Epidermal melanocyte (primary cell): ENCODE measurements around the gene ROPN1B.

Source experiments
- DNase-seq: peaks from one replicate; pipeline ENCODE4 v3.0.0; 2011; ENCODE audit warnings: low spot score; ENCODE audit not compliant: insufficient read length

ROPN1B gene

GRCh38 chr3:126003447-126004190 is 34.6 kb downstream of the ROPN1B start:
- no peak for DNase-seq

GRCh38 chr3:126004217-126004616 is 35.2 kb downstream of the ROPN1B start:
- no peak for DNase-seq

- no peak for DNase-seq
These were observed 35.7 kb downstream of the ROPN1B start for GRCh38 chr3:126004692-126005091.

- no peak for DNase-seq
These were observed 37.0 kb downstream of the ROPN1B start for GRCh38 chr3:126005951-126006350.

- DNase-seq: no peak
These were observed 39.2 kb downstream of the ROPN1B start for GRCh38 chr3:126008219-126008618.

- DNase-seq: no peak
These were observed 40.2 kb downstream of the ROPN1B start for GRCh38 chr3:126009181-126009580.

- no peak for DNase-seq
These were observed 44.8 kb downstream of the ROPN1B start for GRCh38 chr3:126013751-126014156.

GRCh38 chr3:126014252-126014651 is 45.3 kb downstream of the ROPN1B start:
- peak; percentile 59 for DNase-seq

- DNase-seq: no peak
These were observed 46.1 kb downstream of the ROPN1B start for GRCh38 chr3:126015075-126015474.

- DNase-seq: no peak
These were observed 47.6 kb downstream of the ROPN1B start for GRCh38 chr3:126016616-126017015.

GRCh38 chr3:126017362-126017761 is 48.4 kb downstream of the ROPN1B start:
- DNase-seq: no peak

GRCh38 chr3:126018545-126018944 is 49.6 kb downstream of the ROPN1B start:
- no peak for DNase-seq

GRCh38 chr3:126018995-126019394 is 50.0 kb downstream of the ROPN1B start:
- DNase-seq: no peak

GRCh38 chr3:126019683-126020082 is 50.7 kb downstream of the ROPN1B start:
- DNase-seq: no peak

- no peak for DNase-seq
These were observed 52.2 kb downstream of the ROPN1B start for GRCh38 chr3:126021224-126021623.

- DNase-seq: no peak
These were observed 52.7 kb downstream of the ROPN1B start for GRCh38 chr3:126021702-126022101.

GRCh38 chr3:126022741-126023359 is 53.9 kb downstream of the ROPN1B start:
- DNase-seq: no peak

- DNase-seq: no peak
These were observed 54.4 kb downstream of the ROPN1B start for GRCh38 chr3:126023390-126023789.

GRCh38 chr3:126024049-126024854 is 55.3 kb downstream of the ROPN1B start:
- no peak for DNase-seq

- no peak for DNase-seq
These were observed 56.2 kb downstream of the ROPN1B start for GRCh38 chr3:126025116-126025729.

GRCh38 chr3:126025862-126026261 is 56.9 kb downstream of the ROPN1B start:
- DNase-seq: no peak

- no peak for DNase-seq
These were observed 57.3 kb downstream of the ROPN1B start for GRCh38 chr3:126026277-126026751.
